HEK293 (cell line): ENCODE results near the gene PLS3.

Source experiments
- FEZF1 ChIP-seq: fragments of 450-650 bp; formaldehyde crosslinking; IDR thresholded peaks from 2 replicates; pipeline ENCODE4 v1.5.1; 2016; ENCODE audit warnings: missing biosample characterization, missing genetic modification characterization
- GLI2 ChIP-seq: fragments of 450-650 bp; formaldehyde crosslinking; IDR thresholded peaks from 2 replicates; pipeline ENCODE4; 2017; ENCODE audit warnings: missing biosample characterization, missing genetic modification characterization, low read depth, borderline replicate concordance
- GLIS2 ChIP-seq: fragments of 450-650 bp; formaldehyde crosslinking; IDR thresholded peaks from 2 replicates; pipeline ENCODE4 v1.5.1; 2016; ENCODE audit warnings: missing biosample characterization, missing genetic modification characterization
- KLF16 ChIP-seq: fragments of 450-650 bp; formaldehyde crosslinking; IDR thresholded peaks from 2 replicates; pipeline ENCODE4 v1.5.1; 2017; ENCODE audit warnings: missing biosample characterization, missing genetic modification characterization
- SCRT2 ChIP-seq: fragments of 450-650 bp; formaldehyde crosslinking; IDR thresholded peaks from 2 replicates; pipeline ENCODE4 v1.5.1; 2016; ENCODE audit warnings: missing biosample characterization, missing genetic modification characterization
- SP3 ChIP-seq: fragments of 450-650 bp; formaldehyde crosslinking; IDR thresholded peaks from 2 replicates; pipeline ENCODE4 v1.5.1; 2016; ENCODE audit warnings: missing biosample characterization, missing genetic modification characterization
- YY2 ChIP-seq: fragments of 450-650 bp; formaldehyde crosslinking; IDR thresholded peaks from 2 replicates; pipeline ENCODE4 v1.5.1; 2016; ENCODE audit warnings: missing biosample characterization, missing genetic modification characterization
- ZBTB7A ChIP-seq: fragments of 450-650 bp; formaldehyde crosslinking; IDR thresholded peaks from 2 replicates; pipeline ENCODE4 v1.5.1; 2016; ENCODE audit warnings: low read depth, missing biosample characterization, missing genetic modification characterization
- ZFHX2 ChIP-seq: fragments of 450-650 bp; formaldehyde crosslinking; conservative IDR thresholded peaks from 2 replicates; pipeline ENCODE4 v1.5.1; 2016; ENCODE audit warnings: missing biosample characterization, missing genetic modification characterization
- ZNF10 ChIP-seq: fragments of 450-650 bp; formaldehyde crosslinking; IDR thresholded peaks from 2 replicates; pipeline ENCODE4 v1.5.1; 2017; ENCODE audit warnings: missing biosample characterization, missing genetic modification characterization
- ZNF132 ChIP-seq: fragments of 450-650 bp; formaldehyde crosslinking; IDR thresholded peaks from 2 replicates; pipeline ENCODE4 v1.5.1; 2017; ENCODE audit warnings: missing biosample characterization, missing genetic modification characterization, borderline replicate concordance
- ZNF2 ChIP-seq: fragments of 450-650 bp; formaldehyde crosslinking; IDR thresholded peaks from 2 replicates; pipeline ENCODE4 v1.5.1; 2016; ENCODE audit warnings: missing biosample characterization, missing genetic modification characterization
- ZNF248 ChIP-seq: fragments of 450-650 bp; formaldehyde crosslinking; IDR thresholded peaks from 2 replicates; pipeline ENCODE4 v1.5.1; 2017; ENCODE audit warnings: missing biosample characterization, missing genetic modification characterization
- ZNF501 ChIP-seq: fragments of 450-650 bp; formaldehyde crosslinking; IDR thresholded peaks from 2 replicates; pipeline ENCODE4 v1.5.1; 2016; ENCODE audit warnings: missing biosample characterization, missing genetic modification characterization
- ZNF510 ChIP-seq: fragments of 450-650 bp; formaldehyde crosslinking; IDR thresholded peaks from 2 replicates; pipeline ENCODE4 v1.5.1; 2018; ENCODE audit warnings: mild to moderate bottlenecking, missing genetic modification characterization, missing biosample characterization; ENCODE audit not compliant: insufficient replicate concordance
- ZNF558 ChIP-seq: fragments of 450-650 bp; formaldehyde crosslinking; IDR thresholded peaks from 2 replicates; pipeline ENCODE4 v1.5.1; 2016; ENCODE audit warnings: missing biosample characterization, missing genetic modification characterization
- ZNF626 ChIP-seq: fragments of 450-650 bp; sonication (Bioruptor Pico); formaldehyde crosslinking; IDR thresholded peaks from 2 replicates; pipeline ENCODE4 v1.5.1; 2018; ENCODE audit warnings: missing biosample characterization, missing genetic modification characterization, inconsistent platforms
- ZNF629 ChIP-seq: fragments of 450-650 bp; formaldehyde crosslinking; IDR thresholded peaks from 2 replicates; pipeline ENCODE4 v1.5.1; 2017; ENCODE audit warnings: missing biosample characterization, missing genetic modification characterization
- ZNF654 ChIP-seq: fragments of 450-650 bp; formaldehyde crosslinking; IDR thresholded peaks from 2 replicates; pipeline ENCODE4 v1.5.1; 2016; ENCODE audit warnings: low read depth, missing biosample characterization, missing genetic modification characterization
- ZNF660 ChIP-seq: fragments of 450-650 bp; IDR thresholded peaks from 2 replicates; pipeline ENCODE4 v1.5.1; 2018; ENCODE audit warnings: missing biosample characterization, mild to moderate bottlenecking, missing genetic modification characterization
- ZNF768 ChIP-seq: fragments of 450-650 bp; formaldehyde crosslinking; IDR thresholded peaks from 2 replicates; pipeline ENCODE4 v1.5.1; 2018; ENCODE audit warnings: missing biosample characterization, mild to moderate bottlenecking, missing genetic modification characterization
- ZNF785 ChIP-seq: fragments of 450-650 bp; formaldehyde crosslinking; IDR thresholded peaks from 2 replicates; pipeline ENCODE4 v1.5.1; 2016; ENCODE audit warnings: missing biosample characterization, missing genetic modification characterization
- ZNF830 ChIP-seq: fragments of 450-650 bp; IDR thresholded peaks from 2 replicates; pipeline ENCODE4 v1.5.0; 2018; ENCODE audit warnings: missing biosample characterization, missing genetic modification characterization, low read depth, mild to moderate bottlenecking, moderate library complexity
- TF ChIP-seq, protein P1 (sequence below): fragments of 450-650 bp; formaldehyde crosslinking; conservative IDR thresholded peaks from 2 replicates; pipeline ENCODE4 v1.5.1; 2016; ENCODE audit warnings: low read depth, missing biosample characterization, missing genetic modification characterization
- TF ChIP-seq, protein P2 (sequence below): fragments of 450-650 bp; formaldehyde crosslinking; IDR thresholded peaks from 2 replicates; pipeline ENCODE4 v1.5.1; 2016; ENCODE audit warnings: missing biosample characterization, missing genetic modification characterization
- TF ChIP-seq, protein P3 (sequence below): fragments of 450-650 bp; formaldehyde crosslinking; IDR thresholded peaks from 2 replicates; pipeline ENCODE4 v1.5.1; 2017; ENCODE audit warnings: missing biosample characterization, missing genetic modification characterization
- TF ChIP-seq, protein P4 (sequence below): fragments of 450-650 bp; formaldehyde crosslinking; IDR thresholded peaks from 2 replicates; pipeline ENCODE4 v1.5.1; 2016; ENCODE audit warnings: missing biosample characterization, missing genetic modification characterization
- TF ChIP-seq, protein P5 (sequence below): sonication (generic); formaldehyde crosslinking; IDR thresholded peaks from 2 replicates; pipeline ENCODE4 v1.8.1; 2022; ENCODE audit warnings: mild to moderate bottlenecking, moderate library complexity, missing genetic modification reagents

The PLS3 gene

DNA sequence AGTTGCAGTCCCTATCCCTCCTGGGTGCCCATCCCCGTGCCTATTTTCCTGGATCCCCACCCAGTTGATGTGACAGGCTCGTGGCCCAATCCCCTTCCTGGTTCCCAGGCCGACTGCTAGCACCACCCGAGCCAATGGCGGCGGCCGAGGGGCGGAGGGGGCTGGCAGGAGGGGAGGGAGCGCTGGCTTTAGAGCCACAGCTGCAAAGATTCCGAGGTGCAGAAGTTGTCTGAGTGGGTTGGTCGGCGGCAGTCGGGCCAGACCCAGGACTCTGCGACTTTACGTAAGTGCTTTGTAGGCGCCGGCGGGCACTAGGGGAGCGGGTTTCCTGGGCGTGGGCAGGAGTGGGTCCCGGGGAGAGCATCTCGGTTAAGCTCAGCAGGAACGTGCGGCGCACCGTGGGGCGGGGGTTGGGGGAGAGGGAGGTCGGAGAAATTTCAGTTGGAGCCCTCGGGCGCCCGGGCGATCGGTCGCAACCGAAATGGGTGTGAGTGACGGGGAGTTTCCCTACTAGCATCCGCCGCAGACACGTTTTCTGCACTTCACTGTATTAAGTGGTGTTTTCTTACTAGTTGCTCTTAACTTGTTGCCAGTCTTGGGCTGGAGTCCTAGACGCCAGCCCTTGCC is at the start of gene PLS3 (continued):
- TF ChIP-seq, protein P1, sequence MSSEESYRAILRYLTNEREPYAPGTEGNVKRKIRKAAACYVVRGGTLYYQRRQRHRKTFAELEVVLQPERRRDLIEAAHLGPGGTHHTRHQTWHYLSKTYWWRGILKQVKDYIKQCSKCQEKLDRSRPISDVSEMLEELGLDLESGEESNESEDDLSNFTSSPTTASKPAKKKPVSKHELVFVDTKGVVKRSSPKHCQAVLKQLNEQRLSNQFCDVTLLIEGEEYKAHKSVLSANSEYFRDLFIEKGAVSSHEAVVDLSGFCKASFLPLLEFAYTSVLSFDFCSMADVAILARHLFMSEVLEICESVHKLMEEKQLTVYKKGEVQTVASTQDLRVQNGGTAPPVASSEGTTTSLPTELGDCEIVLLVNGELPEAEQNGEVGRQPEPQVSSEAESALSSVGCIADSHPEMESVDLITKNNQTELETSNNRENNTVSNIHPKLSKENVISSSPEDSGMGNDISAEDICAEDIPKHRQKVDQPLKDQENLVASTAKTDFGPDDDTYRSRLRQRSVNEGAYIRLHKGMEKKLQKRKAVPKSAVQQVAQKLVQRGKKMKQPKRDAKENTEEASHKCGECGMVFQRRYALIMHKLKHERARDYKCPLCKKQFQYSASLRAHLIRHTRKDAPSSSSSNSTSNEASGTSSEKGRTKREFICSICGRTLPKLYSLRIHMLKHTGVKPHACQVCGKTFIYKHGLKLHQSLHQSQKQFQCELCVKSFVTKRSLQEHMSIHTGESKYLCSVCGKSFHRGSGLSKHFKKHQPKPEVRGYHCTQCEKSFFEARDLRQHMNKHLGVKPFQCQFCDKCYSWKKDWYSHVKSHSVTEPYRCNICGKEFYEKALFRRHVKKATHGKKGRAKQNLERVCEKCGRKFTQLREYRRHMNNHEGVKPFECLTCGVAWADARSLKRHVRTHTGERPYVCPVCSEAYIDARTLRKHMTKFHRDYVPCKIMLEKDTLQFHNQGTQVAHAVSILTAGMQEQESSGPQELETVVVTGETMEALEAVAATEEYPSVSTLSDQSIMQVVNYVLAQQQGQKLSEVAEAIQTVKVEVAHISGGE (tag by site-specific recombination), result 0 out of 2 replicates have a peak, but pooled peaks have one; percentile 5
- TF ChIP-seq, protein P2, sequence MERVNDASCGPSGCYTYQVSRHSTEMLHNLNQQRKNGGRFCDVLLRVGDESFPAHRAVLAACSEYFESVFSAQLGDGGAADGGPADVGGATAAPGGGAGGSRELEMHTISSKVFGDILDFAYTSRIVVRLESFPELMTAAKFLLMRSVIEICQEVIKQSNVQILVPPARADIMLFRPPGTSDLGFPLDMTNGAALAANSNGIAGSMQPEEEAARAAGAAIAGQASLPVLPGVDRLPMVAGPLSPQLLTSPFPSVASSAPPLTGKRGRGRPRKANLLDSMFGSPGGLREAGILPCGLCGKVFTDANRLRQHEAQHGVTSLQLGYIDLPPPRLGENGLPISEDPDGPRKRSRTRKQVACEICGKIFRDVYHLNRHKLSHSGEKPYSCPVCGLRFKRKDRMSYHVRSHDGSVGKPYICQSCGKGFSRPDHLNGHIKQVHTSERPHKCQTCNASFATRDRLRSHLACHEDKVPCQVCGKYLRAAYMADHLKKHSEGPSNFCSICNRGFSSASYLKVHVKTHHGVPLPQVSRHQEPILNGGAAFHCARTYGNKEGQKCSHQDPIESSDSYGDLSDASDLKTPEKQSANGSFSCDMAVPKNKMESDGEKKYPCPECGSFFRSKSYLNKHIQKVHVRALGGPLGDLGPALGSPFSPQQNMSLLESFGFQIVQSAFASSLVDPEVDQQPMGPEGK (tag by site-specific recombination), result peak; percentile 70
- TF ChIP-seq GLI2, result no peak
- TF ChIP-seq SCRT2 (tag by site-specific recombination), result peak; percentile 87
- peak; percentile 69 for TF ChIP-seq SP3 (tag by site-specific recombination)
- TF ChIP-seq FEZF1, result no peak
- TF ChIP-seq ZNF654 (tag by site-specific recombination), result no peak
- no peak for TF ChIP-seq ZNF248 (tag by site-specific recombination)
- TF ChIP-seq ZNF830 (tag by site-specific recombination), result no peak
- no peak for TF ChIP-seq ZNF2 (tag by site-specific recombination)
- TF ChIP-seq ZNF510 (tag by site-specific recombination), result no peak
- TF ChIP-seq, protein P3, sequence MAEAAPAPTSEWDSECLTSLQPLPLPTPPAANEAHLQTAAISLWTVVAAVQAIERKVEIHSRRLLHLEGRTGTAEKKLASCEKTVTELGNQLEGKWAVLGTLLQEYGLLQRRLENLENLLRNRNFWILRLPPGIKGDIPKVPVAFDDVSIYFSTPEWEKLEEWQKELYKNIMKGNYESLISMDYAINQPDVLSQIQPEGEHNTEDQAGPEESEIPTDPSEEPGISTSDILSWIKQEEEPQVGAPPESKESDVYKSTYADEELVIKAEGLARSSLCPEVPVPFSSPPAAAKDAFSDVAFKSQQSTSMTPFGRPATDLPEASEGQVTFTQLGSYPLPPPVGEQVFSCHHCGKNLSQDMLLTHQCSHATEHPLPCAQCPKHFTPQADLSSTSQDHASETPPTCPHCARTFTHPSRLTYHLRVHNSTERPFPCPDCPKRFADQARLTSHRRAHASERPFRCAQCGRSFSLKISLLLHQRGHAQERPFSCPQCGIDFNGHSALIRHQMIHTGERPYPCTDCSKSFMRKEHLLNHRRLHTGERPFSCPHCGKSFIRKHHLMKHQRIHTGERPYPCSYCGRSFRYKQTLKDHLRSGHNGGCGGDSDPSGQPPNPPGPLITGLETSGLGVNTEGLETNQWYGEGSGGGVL (tag by site-specific recombination), result peak; percentile 31; the same call in 1 of the 2 replicates
- TF ChIP-seq ZNF132 (tag by site-specific recombination), result no peak
- no peak for TF ChIP-seq ZNF558 (tag by site-specific recombination)
- no peak for TF ChIP-seq ZNF785 (tag by site-specific recombination)
- no peak for TF ChIP-seq ZNF626
- peak; percentile 81 for TF ChIP-seq ZFHX2 (tag by site-specific recombination)
- TF ChIP-seq ZNF768 (tag by site-specific recombination), result no peak
- TF ChIP-seq, protein P4, sequence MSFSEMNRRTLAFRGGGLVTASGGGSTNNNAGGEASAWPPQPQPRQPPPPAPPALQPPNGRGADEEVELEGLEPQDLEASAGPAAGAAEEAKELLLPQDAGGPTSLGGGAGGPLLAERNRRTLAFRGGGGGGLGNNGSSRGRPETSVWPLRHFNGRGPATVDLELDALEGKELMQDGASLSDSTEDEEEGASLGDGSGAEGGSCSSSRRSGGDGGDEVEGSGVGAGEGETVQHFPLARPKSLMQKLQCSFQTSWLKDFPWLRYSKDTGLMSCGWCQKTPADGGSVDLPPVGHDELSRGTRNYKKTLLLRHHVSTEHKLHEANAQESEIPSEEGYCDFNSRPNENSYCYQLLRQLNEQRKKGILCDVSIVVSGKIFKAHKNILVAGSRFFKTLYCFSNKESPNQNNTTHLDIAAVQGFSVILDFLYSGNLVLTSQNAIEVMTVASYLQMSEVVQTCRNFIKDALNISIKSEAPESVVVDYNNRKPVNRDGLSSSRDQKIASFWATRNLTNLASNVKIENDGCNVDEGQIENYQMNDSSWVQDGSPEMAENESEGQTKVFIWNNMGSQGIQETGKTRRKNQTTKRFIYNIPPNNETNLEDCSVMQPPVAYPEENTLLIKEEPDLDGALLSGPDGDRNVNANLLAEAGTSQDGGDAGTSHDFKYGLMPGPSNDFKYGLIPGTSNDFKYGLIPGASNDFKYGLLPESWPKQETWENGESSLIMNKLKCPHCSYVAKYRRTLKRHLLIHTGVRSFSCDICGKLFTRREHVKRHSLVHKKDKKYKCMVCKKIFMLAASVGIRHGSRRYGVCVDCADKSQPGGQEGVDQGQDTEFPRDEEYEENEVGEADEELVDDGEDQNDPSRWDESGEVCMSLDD, result 0 out of 2 replicates have a peak, but pooled peaks have one; percentile 44
- 0 out of 2 replicates have a peak, but pooled peaks have one; percentile 11 for TF ChIP-seq ZNF660
- no peak for TF ChIP-seq YY2 (tag by site-specific recombination)
- TF ChIP-seq ZBTB7A, result no peak; the same call in 1 of the 2 replicates
- TF ChIP-seq ZNF629, result peak; percentile 15; the same call in 1 of the 2 replicates
- peak; percentile 51; the same call in 1 of the 2 replicates for TF ChIP-seq GLIS2 (tag by site-specific recombination)
- TF ChIP-seq ZNF501 (tag by site-specific recombination), result no peak
- TF ChIP-seq ZNF10 (tag by site-specific recombination), result no peak
- TF ChIP-seq, protein P5, sequence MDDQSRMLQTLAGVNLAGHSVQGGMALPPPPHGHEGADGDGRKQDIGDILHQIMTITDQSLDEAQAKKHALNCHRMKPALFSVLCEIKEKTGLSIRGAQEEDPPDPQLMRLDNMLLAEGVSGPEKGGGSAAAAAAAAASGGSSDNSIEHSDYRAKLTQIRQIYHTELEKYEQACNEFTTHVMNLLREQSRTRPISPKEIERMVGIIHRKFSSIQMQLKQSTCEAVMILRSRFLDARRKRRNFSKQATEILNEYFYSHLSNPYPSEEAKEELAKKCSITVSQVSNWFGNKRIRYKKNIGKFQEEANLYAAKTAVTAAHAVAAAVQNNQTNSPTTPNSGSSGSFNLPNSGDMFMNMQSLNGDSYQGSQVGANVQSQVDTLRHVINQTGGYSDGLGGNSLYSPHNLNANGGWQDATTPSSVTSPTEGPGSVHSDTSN, result peak; percentile 56; the same call in 1 of the 2 replicates
- no peak for TF ChIP-seq KLF16 (tag by site-specific recombination)
